ENCODE data around the gene RABL6. TPM values are rescaled to one million over a fixed set of nuclear protein-coding genes. Genes with fewer than 3 reads are reported as not detected.
"Not testable (repeated sequence)": the region's sequence is repeated elsewhere in the genome, so short reads cannot be mapped to it uniquely, and the experiment has no call there.

The RABL6 gene
- total RNA-seq, 2 donors from 2014 or later = 69.8 to 72.8 TPM

DNA sequence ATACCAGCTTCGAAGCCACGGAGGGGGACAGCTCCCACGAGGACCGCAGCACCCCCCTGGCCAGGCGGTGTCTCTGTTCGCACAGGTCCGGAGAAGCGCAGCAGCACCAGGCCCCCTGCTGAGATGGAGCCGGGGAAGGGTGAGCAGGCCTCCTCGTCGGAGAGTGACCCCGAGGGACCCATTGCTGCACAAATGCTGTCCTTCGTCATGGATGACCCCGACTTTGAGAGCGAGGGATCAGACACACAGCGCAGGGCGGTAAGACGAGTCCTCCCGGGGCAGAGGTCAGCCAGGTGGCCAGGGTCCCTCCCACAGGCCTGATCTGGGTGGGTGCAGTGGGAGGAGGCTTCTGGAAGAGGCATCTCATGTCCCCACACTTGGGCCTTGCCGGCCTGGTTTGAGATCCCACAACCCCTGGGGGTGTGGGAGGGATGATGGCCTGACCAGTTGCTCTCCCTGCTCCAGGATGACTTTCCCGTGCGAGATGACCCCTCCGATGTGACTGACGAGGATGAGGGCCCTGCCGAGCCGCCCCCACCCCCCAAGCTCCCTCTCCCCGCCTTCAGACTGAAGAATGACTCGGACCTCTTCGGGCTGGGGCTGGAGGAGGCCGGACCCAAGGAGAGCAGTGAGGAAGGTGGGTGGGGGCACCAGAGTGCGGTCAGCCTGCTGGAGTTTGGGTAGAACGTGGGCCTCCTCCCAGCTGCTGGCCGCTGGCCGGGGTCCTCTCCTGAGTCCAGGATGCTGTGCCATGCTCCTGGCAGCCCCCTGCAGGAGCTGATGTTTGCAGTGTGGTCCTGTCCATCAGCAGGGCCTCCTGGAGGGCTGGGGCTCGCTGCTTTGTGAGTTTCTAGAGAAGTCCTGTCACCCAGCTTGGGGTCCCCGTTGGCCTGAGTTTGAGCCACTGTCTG is 31.7 kb downstream of the RABL6 start:
- Histone ChIP-seq H3K27ac (peak overlapping the region in 2 of 4 donors; percentile 76 to 89), H3K27me3 (no peaks in the 10 kb centered on the region), H3K36me3 (replicated peaks in 1 of 2; ENCODE audit: insufficient read depth in 1 of 2, low read depth in 2 of 2) (no peaks in the 10 kb centered on the region), H3K4me1 (peaks cover 45% of the 10 kb centered on the region), H3K9me3 (no peaks in the 10 kb centered on the region), H3K4me3 (no peak overlapping the region)
- no peak for ATAC-seq
- no peak for TF ChIP-seq POLR2A (IDR thresholded peaks at IDR 0.05)
- intact Hi-C loops (cut with DNase I) = no loop called here
- 88 to 97% methylated on average over 9 to 36 of the region's 36 CpGs for WGBS, 2 donors
- DNase-seq = no peak

DNA sequence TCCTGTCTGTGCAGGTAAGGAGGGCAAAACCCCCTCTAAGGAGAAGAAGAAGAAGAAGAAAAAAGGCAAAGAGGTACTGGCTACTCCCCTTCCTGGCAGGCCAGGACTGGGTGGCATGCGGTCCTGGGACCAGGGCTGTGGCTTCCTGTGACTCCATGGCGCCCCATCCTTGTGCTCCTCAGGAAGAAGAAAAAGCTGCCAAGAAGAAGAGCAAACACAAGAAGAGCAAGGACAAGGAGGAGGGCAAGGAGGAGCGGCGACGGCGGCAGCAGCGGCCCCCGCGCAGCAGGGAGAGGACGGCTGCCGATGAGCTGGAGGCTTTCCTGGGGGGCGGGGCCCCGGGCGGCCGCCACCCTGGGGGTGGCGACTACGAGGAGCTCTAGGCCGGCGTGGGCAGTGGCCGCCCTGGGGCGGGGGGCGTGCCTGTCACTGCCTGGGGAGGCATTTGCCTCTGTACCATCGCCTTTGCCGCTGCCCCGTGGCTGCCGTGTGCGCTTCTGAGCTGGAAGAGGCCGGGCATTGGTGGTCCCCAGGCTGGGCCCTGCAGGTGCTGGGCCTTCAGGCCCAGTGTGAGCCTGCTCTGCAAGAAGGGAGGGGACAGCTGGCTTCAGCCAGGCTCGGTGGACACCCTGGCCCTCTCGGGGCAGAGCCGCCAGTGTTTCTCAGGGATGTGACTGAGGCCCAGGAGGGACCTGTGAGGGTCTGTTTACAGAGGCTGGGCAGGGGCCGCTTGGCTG is 32.6 kb downstream of the RABL6 start:
- no peak for TF ChIP-seq POLR2A (IDR thresholded peaks at IDR 0.05)
- TF ChIP-seq, protein P1, sequence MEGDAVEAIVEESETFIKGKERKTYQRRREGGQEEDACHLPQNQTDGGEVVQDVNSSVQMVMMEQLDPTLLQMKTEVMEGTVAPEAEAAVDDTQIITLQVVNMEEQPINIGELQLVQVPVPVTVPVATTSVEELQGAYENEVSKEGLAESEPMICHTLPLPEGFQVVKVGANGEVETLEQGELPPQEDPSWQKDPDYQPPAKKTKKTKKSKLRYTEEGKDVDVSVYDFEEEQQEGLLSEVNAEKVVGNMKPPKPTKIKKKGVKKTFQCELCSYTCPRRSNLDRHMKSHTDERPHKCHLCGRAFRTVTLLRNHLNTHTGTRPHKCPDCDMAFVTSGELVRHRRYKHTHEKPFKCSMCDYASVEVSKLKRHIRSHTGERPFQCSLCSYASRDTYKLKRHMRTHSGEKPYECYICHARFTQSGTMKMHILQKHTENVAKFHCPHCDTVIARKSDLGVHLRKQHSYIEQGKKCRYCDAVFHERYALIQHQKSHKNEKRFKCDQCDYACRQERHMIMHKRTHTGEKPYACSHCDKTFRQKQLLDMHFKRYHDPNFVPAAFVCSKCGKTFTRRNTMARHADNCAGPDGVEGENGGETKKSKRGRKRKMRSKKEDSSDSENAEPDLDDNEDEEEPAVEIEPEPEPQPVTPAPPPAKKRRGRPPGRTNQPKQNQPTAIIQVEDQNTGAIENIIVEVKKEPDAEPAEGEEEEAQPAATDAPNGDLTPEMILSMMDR (IDR thresholded peaks at IDR 0.05) = no peak
- ATAC-seq (no peak), DNase-seq (no peak)
- Histone ChIP-seq H3K36me3 (replicated peaks in 1 of 2; ENCODE audit: insufficient read depth in 1 of 2, low read depth in 2 of 2) (no peaks in the 10 kb centered on the region), H3K27ac (peak overlapping the region; percentile 73 to 89 (median 76)), H3K27me3 (no peaks in the 10 kb centered on the region), H3K4me1 (peaks cover 45% of the 10 kb centered on the region), H3K4me3 (no peak overlapping the region), H3K9me3 (no peaks in the 10 kb centered on the region)
- intact Hi-C loops (cut with DNase I) = no loop called here
- 76% methylated on average over 19 to 31 of the region's 32 CpGs for WGBS, 2 donors

DNA sequence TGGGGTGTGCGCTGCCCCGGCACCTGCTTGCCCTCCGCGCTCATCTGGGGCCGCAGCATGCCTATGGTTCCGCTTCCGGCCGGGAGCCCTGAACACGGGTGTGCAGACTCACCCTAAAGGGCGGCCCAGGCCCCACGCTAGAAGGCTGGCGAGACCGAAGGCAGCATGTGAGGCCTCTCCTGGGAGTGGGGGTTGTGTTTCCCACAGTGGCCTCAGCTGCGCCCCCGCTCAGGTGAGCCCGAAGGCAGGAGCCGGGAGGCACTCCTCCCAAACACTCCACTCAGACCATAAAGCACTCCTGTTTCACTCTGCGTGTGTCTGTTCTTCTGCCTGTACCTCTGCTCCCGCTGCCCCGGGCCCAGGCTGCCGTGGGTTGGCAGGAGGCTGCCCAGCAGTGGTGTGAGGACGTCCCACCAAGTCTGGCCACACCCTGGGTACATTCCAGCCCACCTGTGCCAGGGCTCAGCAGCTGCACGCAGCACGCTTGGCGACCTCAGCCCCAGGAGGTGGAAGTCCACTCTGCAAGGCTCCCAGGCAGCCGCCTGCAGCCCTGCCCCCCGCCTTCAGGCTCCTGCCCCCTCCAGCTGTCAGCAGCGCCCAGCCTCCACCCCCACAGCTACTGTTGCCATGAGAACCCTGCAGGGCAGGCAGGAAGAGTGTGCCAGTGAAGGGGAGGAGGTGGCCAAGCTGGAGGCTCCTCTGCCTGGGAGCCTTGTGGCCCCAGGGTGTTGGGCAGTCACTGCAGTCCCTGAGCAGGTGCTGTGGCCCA is 33.3 kb downstream of the RABL6 start:
- H3K27ac ChIP-seq = peak overlapping the region; percentile 73 to 89 (median 76)
- 37 to 68% methylated on average over 10 to 28 of the region's 28 CpGs for WGBS, 2 donors
- ATAC-seq (peak; percentile 70), DNase-seq (peak; percentile 82 to 96 (median 94))
- peaks cover 45% of the 10 kb centered on the region for H3K4me1 ChIP-seq
- no peaks in the 10 kb centered on the region for H3K36me3 ChIP-seq (replicated peaks in 1 of 2; ENCODE audit: insufficient read depth in 1 of 2, low read depth in 2 of 2)
- H3K4me3 ChIP-seq = no peak overlapping the region
- no peaks in the 10 kb centered on the region for H3K27me3 ChIP-seq
- TF ChIP-seq, protein P1 (IDR thresholded peaks at IDR 0.05) = peak in 1 of 7 experiments; percentile 7
- peak in 2 of 3 donors; percentile 43 to 45 for TF ChIP-seq POLR2A (IDR thresholded peaks at IDR 0.05)
- H3K9me3 ChIP-seq = no peaks in the 10 kb centered on the region
- intact Hi-C loops (cut with DNase I) = no loop called here

DNA sequence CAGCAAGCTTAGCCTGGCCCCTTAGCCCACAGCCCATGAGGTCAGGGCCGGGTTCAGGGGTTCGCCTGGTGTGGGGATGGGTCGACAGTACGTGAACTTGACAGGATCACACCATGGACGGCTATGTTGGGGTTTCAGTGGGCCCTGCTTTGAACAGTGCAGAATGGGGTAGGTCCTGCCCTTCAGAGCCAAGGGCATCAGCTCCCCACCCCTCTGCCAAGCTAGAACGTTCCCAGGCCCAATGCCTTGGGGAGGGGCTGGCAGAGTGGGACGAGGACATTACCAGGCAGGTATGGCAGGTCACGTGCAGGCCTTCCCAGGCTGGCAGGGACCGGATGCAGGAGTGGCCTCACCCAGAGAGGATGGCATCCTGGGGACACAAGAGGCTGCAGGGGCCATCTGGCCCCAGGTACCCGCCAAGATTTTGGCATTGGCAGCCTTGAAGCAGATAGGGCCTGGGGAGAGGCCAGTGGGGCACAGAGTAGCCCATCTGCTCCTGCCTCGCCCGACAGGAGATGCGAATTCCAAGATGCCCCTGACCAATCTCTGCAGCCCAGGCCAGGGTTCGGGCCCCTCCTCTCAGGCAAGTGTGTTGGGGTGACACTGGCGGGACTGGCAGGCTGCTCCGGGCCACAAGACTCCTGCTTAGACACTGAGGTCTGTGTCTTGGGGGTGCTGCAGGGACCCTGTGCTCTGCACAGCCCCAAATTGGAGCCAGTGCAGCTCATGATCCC is 34.1 kb downstream of the RABL6 start:
- DNase-seq (peak; percentile 42 to 75 (median 60)), ATAC-seq (peak; percentile 12)
- Histone ChIP-seq H3K4me1 (peaks cover 50% of the 10 kb centered on the region), H3K27ac (peak overlapping the region; percentile 73 to 89 (median 76))
- H3K9me3 ChIP-seq; H3K36me3 ChIP-seq (replicated peaks in 1 of 2; ENCODE audit: insufficient read depth in 1 of 2, low read depth in 2 of 2); H3K27me3 ChIP-seq; intact Hi-C loops (cut with DNase I); H3K4me3 ChIP-seq: not testable (repeated sequence)
- 19 to 33% methylated on average over 3 to 16 of the region's 16 CpGs for WGBS, 2 donors

DNA sequence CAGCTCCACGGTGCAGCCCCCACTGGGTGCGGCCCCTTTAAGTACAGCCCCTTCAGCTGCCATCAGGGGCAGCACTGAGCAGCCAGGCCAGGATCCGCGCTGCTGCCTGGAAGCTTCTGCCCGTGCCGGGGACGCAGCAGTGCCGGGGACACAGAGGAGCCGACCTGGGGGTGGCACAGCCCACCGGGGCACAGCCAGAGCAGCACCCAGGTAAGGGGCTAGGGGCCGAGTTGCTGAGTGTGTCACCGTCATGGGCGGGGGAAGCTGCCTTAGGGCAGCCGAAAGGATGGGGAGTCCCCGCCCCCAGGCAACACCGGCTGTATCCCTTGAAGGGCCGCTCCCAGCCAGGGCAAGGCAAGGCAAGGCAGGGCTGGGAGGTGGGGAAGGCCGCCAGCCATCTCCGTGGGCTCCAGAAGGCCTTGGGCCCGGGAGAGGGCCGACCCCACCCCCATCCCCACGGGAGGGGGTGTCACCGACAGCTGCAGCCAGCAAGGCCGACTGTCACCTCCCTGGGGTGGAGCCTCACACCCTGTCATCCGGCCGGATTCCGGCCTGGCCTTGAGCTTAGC is 34.7 kb downstream of the RABL6 start, which contains the start of gene AJM1:
AJM1 (plus strand) TSS at position 99 of the 569 bp plus-strand sequence. CDS start 1,937 bp downstream, outside the sequence.
- H3K4me3 ChIP-seq; H3K27me3 ChIP-seq; H3K9me3 ChIP-seq; intact Hi-C loops (cut with DNase I); H3K36me3 ChIP-seq (replicated peaks in 1 of 2; ENCODE audit: insufficient read depth in 1 of 2, low read depth in 2 of 2): not testable (repeated sequence)
- DNase-seq (peak; percentile 77 to 80 (median 79)), ATAC-seq (peak; percentile 80)
- TF ChIP-seq, protein P1 (IDR thresholded peaks at IDR 0.05) = peak; percentile 79 to 94 (median 86)
- peak in 1 of 3 donors; percentile 17 for TF ChIP-seq POLR2A (IDR thresholded peaks at IDR 0.05)
- WGBS, 2 donors = 0 to 2% methylated on average over 7 to 22 of the region's 27 CpGs
- Histone ChIP-seq H3K4me1 (peaks cover 54% of the 10 kb centered on the region), H3K27ac (peak within 1 kb of the TSS; percentile 73 to 89 (median 76))

DNA sequence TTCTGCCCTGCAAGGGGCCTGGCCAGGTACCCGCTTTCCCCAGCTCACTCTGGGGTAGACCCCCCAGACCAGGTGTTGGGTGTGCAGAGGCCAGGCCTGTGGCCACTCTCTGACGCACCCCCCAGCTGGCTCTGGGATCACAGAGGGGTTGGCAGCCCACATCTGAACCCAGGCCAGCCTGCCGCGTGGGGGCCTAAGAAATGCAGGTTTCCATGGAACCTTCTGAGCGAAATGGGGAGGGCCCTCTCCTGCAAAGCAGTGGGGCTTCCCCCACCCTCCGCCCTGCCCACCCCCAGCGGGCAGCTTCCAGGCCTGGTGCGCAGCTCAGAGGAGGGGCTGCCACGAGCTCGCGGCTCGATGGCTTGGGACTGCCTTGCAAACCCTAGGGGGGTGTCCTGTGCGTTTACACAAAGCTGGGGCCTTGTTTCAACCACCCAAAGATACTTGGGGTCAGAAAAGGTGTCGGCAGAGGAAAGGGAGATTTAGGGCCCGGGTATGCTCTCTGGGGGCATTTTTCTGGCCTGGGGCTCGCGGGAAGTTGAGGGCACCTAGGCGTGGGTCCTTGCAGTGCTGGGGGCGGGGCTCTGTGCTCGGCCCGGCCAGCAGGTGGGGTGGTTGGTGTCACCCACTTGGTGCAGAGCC is 35.5 kb downstream of the RABL6 start:
- H3K27ac ChIP-seq = peak overlapping the region; percentile 34 to 89 (median 72)
- H3K4me3 ChIP-seq; H3K36me3 ChIP-seq (replicated peaks in 1 of 2; ENCODE audit: insufficient read depth in 1 of 2, low read depth in 2 of 2); DNase-seq; H3K9me3 ChIP-seq; intact Hi-C loops (cut with DNase I); H3K27me3 ChIP-seq; ATAC-seq: not testable (repeated sequence)
- WGBS, 2 donors = 0 to 10% methylated on average over 2 to 21 of the region's 21 CpGs
- H3K4me1 ChIP-seq = peaks cover 56% of the 10 kb centered on the region

All from body of pancreas (tissue), 4 donors.